Measurements from ENCODE around the gene CAV3.

The CAV3 gene

DNA sequence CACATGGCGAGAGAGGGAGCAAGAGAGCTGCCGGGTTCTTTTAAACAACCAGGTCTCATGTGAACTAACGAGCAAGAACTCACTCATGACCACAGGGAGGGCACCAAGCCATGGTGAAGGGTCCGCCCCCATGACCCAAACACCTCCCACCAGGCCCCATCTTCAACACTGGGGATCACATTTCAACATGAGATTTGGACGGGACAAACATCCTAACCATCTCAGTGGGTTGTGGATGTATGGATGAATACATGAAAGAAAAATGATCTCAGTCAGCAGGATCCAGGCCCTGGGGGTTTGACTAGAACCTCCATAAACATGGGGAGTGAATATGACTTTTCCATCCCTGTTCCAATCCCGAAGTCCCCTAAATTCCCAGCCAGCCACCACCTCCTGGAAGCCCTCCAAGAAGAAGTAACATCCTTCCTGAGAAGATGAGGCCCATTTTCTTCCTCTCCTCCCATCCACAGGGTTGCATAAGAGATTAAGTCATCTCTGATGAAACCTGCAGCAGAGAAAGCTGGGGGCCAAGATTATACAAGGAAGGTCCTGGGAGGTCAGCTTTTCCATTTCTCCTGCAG, 9.5 kb downstream of the CAV3 start:
- no peak overlapping the region for H3K27ac Mint-ChIP-seq
- H3K9me3 Mint-ChIP-seq, result no peaks in the 10 kb centered on the region
- peaks cover 12 to 13% of the 10 kb centered on the region in 2 donors for H3K27me3 Mint-ChIP-seq
- no peaks in the 10 kb centered on the region for H3K4me1 Mint-ChIP-seq
- no peaks in the 10 kb centered on the region for H3K36me3 Mint-ChIP-seq
- ATAC-seq (replicated peaks) (no peak), DNase-seq (no peak)
- no peak overlapping the region for H3K4me3 Mint-ChIP-seq

DNA sequence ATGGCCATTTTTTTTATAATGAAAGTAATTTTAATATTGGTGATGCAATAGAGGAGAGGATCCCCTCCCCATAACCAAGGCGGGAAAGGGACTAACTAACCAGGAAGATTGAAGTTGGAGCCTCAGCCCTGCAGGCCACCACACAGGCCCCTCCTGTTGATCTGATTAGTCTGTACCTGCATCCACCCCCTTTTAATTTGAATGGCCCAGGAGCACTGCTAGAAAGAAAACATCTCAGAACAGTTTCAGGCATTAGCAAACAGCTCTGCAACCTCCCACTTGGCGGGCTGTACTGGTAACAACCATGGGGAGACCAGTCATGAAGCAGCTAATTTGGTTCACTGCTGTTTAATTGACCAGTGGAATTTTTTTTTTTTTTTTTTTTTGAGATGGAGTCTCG, 10.3 kb downstream of the CAV3 start:
- DNase-seq (no peak), ATAC-seq (replicated peaks) (no peak)
- Mint-ChIP-seq H3K9me3 (no peaks in the 10 kb centered on the region), H3K36me3 (no peaks in the 10 kb centered on the region), H3K27ac (no peak overlapping the region), H3K27me3 (peaks cover 8 to 9% of the 10 kb centered on the region in 2 donors), H3K4me3 (no peak overlapping the region), H3K4me1 (no peaks in the 10 kb centered on the region)

DNA sequence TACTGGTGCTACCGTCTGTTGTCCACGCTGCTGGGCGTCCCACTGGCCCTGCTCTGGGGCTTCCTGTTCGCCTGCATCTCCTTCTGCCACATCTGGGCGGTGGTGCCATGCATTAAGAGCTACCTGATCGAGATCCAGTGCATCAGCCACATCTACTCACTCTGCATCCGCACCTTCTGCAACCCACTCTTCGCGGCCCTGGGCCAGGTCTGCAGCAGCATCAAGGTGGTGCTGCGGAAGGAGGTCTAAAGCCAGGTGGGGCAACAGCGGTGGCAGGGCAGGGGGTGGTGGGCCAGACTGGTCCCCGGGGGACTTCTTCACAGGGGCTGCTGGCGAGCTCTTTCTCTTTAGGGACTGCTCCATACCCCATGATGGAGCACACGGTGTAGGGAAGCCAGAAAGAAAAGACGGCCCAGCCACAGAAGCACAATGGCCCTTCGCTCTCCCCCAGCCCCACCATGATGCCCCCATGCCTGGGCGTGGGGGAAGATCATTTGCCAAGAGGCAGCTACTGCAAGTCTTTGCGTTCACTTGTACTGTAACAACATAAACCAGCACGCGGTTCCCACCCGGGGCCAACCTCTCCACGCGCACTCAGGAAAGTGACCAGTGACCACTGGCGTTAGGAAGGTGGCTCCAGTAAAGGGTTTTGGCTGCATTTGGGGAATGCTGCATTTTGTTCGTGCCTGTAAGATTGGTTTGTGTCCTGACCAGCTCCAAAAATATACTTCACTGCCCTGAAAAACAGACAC, 12.2 kb downstream of the CAV3 start:
- Mint-ChIP-seq H3K4me1 (no peaks in the 10 kb centered on the region), H3K4me3 (no peak overlapping the region), H3K9me3 (no peaks in the 10 kb centered on the region), H3K36me3 (no peaks in the 10 kb centered on the region), H3K27ac (no peak overlapping the region), H3K27me3 (peaks cover 8 to 9% of the 10 kb centered on the region in 2 donors)
- ATAC-seq (replicated peaks) (no peak), DNase-seq (no peak)

GRCh38 chr3:8746780-8747345, 13.3 kb downstream of the CAV3 start:
- Mint-ChIP-seq H3K9me3 (no peaks in the 10 kb centered on the region), H3K27ac (no peak overlapping the region), H3K4me3 (no peak overlapping the region), H3K4me1 (no peaks in the 10 kb centered on the region), H3K27me3 (peaks cover 2 to 3% of the 10 kb centered on the region in 2 donors), H3K36me3 (no peaks in the 10 kb centered on the region)
- ATAC-seq (replicated peaks), result no peak
- DNase-seq, result no peak

DNA sequence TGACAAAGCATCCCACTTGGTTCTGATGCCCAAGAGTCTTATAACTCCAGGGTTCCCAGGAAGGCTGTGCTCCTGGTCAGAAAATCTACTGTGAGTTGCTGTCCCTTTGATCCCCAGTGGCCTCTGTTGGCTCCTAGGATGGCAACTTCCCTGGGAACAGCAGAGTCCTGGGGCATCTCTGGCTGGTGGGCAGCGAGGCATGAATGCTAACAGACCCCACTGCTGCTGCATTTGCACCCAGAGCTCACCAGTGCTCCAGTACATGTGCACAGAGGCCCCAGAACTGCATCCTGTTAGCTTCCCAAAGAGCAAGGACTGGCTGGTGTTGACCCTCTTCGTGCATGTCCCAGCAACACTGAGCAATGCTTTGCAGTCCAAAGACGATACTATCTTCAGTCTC, 15.7 kb downstream of the CAV3 start:
- Mint-ChIP-seq H3K27me3 (no peaks in the 10 kb centered on the region), H3K27ac (no peak overlapping the region), H3K4me1 (no peaks in the 10 kb centered on the region), H3K9me3 (no peaks in the 10 kb centered on the region), H3K4me3 (no peak overlapping the region), H3K36me3 (peaks cover 5% of the 10 kb centered on the region in 2 donors)
- DNase-seq (no peak), ATAC-seq (replicated peaks) (no peak)

GRCh38 chr3:8752832-8753231, 19.2 kb downstream of the CAV3 start:
- Mint-ChIP-seq H3K36me3 (peaks cover 5% of the 10 kb centered on the region in 2 donors), H3K4me3 (no peak overlapping the region), H3K4me1 (no peaks in the 10 kb centered on the region), H3K27me3 (no peaks in the 10 kb centered on the region), H3K9me3 (no peaks in the 10 kb centered on the region), H3K27ac (no peak overlapping the region)
- DNase-seq (no peak), ATAC-seq (replicated peaks) (no peak)

GRCh38 chr3:8755097-8755496, 21.5 kb downstream of the CAV3 start:
- H3K27ac Mint-ChIP-seq, result no peak overlapping the region
- DNase-seq (no peak), ATAC-seq (replicated peaks) (no peak)
- no peaks in the 10 kb centered on the region for H3K4me1 Mint-ChIP-seq
- H3K36me3 Mint-ChIP-seq, result peaks cover 5% of the 10 kb centered on the region in 2 donors
- H3K9me3 Mint-ChIP-seq, result no peaks in the 10 kb centered on the region
- no peaks in the 10 kb centered on the region for H3K27me3 Mint-ChIP-seq
- H3K4me3 Mint-ChIP-seq, result no peak overlapping the region

GRCh38 chr3:8755564-8756237, 22.1 kb downstream of the CAV3 start:
- Mint-ChIP-seq H3K27me3 (no peaks in the 10 kb centered on the region), H3K36me3 (peaks cover 5% of the 10 kb centered on the region in 2 donors), H3K9me3 (no peaks in the 10 kb centered on the region), H3K4me3 (no peak overlapping the region), H3K4me1 (no peaks in the 10 kb centered on the region), H3K27ac (no peak overlapping the region)
- DNase-seq (no peak), ATAC-seq (replicated peaks) (no peak)

DNA sequence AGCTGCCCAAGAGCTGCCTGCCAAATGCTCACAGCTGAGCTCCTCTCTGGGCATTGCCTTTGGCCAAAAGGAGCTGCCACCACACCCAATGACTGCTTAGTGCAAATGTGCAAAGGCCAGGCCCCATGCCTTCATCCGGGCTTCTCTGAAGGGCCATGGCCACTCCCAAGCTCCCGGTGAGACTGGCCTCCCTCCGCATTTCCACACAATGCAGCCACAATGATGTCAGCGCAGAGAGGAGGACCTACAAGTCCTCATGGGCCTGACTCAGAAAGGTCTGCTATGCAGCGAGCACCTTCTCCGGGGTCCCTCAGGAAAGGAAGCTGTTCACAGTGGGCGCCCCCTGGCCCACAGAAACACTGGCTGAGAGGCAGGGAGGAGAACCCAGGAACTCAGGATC, 23.1 kb downstream of the CAV3 start:
- DNase-seq (no peak), ATAC-seq (replicated peaks) (no peak)
- Mint-ChIP-seq H3K4me1 (no peaks in the 10 kb centered on the region), H3K4me3 (no peak overlapping the region), H3K27me3 (no peaks in the 10 kb centered on the region), H3K36me3 (peaks cover 5% of the 10 kb centered on the region in 2 donors), H3K27ac (no peak overlapping the region), H3K9me3 (no peaks in the 10 kb centered on the region)

DNA sequence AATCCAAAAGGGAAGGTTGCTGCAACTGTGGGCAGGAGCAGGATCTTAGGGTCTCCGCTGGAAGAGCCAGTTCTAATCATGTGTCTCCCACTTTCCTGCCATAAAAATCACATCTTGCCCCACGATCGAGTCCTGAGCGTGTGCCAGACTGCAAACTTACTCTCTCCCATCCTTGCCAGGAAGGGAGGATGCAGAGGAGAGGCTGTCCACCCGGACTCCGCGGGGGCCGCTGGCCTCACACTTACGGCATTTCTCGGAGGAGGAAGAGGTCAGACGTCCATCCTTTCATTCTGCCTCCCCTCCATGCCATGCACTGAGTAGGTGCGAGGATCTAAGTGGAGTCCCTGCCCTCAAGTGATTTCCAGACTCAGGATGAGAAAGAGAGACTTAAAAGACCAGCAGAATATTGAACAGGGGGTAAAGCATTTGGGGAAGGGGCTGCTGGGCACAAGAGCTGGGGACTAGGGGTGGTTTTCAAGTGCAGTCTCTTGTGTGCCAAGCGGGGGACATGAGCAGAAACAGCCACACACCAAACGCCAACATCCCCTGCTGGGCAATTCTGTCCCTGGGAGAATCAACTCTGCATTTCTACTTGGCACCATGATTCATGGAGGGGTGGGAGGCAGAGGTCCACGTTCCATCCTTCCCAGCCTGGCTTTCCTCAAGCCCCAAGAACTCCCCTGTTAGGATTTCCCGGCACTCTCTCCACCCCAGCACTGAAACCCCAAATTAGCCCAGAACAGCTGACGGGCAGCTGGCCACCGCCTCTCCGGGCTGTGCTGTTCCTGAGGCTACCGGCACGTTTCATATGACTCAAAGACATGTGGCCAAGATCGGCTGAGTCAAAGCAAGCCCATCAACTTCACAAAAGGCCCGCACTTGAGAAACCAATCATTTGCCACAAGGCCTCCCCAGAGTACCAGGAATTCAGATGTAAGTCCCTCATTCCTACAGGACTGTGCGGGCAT, 24.2 kb downstream of the CAV3 start:
- no peak for DNase-seq
- Mint-ChIP-seq H3K36me3 (peaks cover under 1 to 2% of the 10 kb centered on the region in 2 donors), H3K9me3 (no peaks in the 10 kb centered on the region), H3K4me3 (no peak overlapping the region), H3K4me1 (no peaks in the 10 kb centered on the region), H3K27ac (no peak overlapping the region), H3K27me3 (no peaks in the 10 kb centered on the region)
- no peak for ATAC-seq (replicated peaks)

DNA sequence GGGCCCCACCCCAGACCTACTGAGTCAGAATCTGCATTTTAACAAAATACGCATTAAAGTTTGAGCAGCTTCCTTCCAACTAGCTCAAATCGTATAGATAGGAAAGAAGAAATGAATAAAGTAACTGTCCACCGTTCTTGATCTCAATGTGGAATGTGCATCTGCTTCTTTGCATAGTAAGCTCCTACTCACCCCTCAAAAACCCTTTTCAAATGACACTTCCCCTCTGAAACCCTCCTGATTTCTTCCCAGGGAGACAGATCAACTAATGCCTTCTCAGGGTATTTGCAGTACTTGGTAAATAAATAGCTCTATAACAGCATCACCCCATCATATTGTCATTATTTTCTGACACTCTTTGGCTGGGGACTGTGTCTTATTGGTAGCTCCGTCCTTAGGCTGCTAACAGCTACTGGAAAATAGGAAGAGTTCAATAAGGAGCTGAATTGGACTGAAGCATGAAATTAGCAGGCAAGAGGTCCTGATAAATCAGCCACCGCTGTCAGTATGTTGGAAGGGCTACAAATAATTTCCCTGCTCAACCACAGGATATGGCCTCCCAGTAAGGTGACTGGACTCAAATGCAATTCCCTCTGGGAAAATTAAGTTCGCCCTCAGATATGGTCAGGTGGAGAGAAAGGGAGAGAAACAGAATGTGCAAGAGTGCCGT, 25.6 kb downstream of the CAV3 start:
- DNase-seq, result no peak
- Mint-ChIP-seq H3K27me3 (no peaks in the 10 kb centered on the region), H3K9me3 (no peaks in the 10 kb centered on the region), H3K4me1 (no peaks in the 10 kb centered on the region), H3K4me3 (no peak overlapping the region), H3K36me3 (no peaks in the 10 kb centered on the region), H3K27ac (no peak overlapping the region)
- ATAC-seq (replicated peaks), result no peak

- H3K27me3 Mint-ChIP-seq, result no peaks in the 10 kb centered on the region
- ATAC-seq (replicated peaks), result no peak
- no peak for DNase-seq
- no peaks in the 10 kb centered on the region for H3K36me3 Mint-ChIP-seq
- H3K4me3 Mint-ChIP-seq, result no peak overlapping the region
- H3K27ac Mint-ChIP-seq, result no peak overlapping the region
- H3K9me3 Mint-ChIP-seq, result no peaks in the 10 kb centered on the region
- peaks cover 0 to 3% of the 10 kb centered on the region in 2 donors for H3K4me1 Mint-ChIP-seq
These were observed 26.5 kb downstream of the CAV3 start for GRCh38 chr3:8760091-8760490.

DNA sequence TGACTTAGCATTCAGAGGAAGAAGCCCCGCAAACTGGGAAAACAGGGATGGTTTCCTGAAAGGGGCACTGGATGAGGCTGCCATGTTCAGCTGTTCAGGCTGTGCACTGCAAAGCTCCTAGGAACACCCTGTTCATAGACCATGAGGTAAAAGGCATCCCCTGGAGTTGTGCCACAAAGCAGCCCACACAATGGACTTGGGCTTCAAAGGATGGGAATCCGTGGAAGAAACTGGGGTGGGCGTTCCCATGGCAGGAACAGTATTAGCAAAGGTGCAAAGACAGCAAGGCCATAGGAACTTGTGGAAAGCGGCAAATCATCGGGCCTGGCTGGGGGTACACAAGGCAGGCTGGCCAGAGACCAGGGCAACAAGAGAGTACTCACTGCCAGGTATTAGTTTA, 26.9 kb downstream of the CAV3 start:
- DNase-seq (no peak), ATAC-seq (replicated peaks) (no peak)
- Mint-ChIP-seq H3K4me1 (peaks cover 0 to 5% of the 10 kb centered on the region in 2 donors), H3K36me3 (no peaks in the 10 kb centered on the region), H3K9me3 (no peaks in the 10 kb centered on the region), H3K27me3 (no peaks in the 10 kb centered on the region), H3K4me3 (no peak overlapping the region), H3K27ac (no peak overlapping the region)
